Left hindlimb (tissue), 1 donor: Measurements from ENCODE around the gene ADAMTSL4.
"Not testable (repeated sequence)": the region's sequence is repeated elsewhere in the genome, so short reads cannot be mapped to it uniquely, and the experiment has no call there.

Source experiments
- DNase-seq: peaks from one replicate; pipeline ENCODE4 v3.0.0-alpha.2; 2018

Gene ADAMTSL4

GRCh38 chr1:150555971-150556865 lies 7.0 kb downstream of the ADAMTSL4 start:
- peak; percentile 25 for DNase-seq

GRCh38 chr1:150557065-150557600 lies 7.9 kb downstream of the ADAMTSL4 start:
- DNase-seq, result no peak

- DNase-seq, result peak; percentile 19
Measured at GRCh38 chr1:150557813-150558212, 8.6 kb downstream of the ADAMTSL4 start.

- DNase-seq, result peak; percentile 15
Measured at GRCh38 chr1:150558303-150558704, 9.1 kb downstream of the ADAMTSL4 start.

- DNase-seq, result peak; percentile 51
Measured at GRCh38 chr1:150558761-150559655, 9.8 kb downstream of the ADAMTSL4 start.

GRCh38 chr1:150559656-150560010 lies 10.4 kb downstream of the ADAMTSL4 start:
- DNase-seq, result no peak

GRCh38 chr1:150560011-150560438 lies 10.8 kb downstream of the ADAMTSL4 start:
- peak; percentile 69 for DNase-seq

- no peak for DNase-seq
Measured at GRCh38 chr1:150560576-150561253, 11.5 kb downstream of the ADAMTSL4 start.

- DNase-seq, result peak; percentile 98
Measured at GRCh38 chr1:150561254-150561973, 12.2 kb downstream of the ADAMTSL4 start.

- DNase-seq, result peak; percentile 97
Measured at GRCh38 chr1:150561974-150562445, 12.8 kb downstream of the ADAMTSL4 start.

- DNase-seq, result no peak
Measured at GRCh38 chr1:150562446-150563339, 13.5 kb downstream of the ADAMTSL4 start.

- DNase-seq, result no peak
Measured at GRCh38 chr1:150563340-150564038, 14.3 kb downstream of the ADAMTSL4 start.

- DNase-seq, result no peak
Measured at GRCh38 chr1:150564051-150564991, 15.1 kb downstream of the ADAMTSL4 start.

- not testable (repeated sequence) for DNase-seq
Measured at GRCh38 chr1:150565240-150565991, 16.2 kb downstream of the ADAMTSL4 start.

GRCh38 chr1:150566589-150567340 lies 17.6 kb downstream of the ADAMTSL4 start:
- DNase-seq, result no peak

- no peak for DNase-seq
Measured at GRCh38 chr1:150567341-150567716, 18.1 kb downstream of the ADAMTSL4 start.
